ENCODE data around the gene STX2.
"Not testable (repeated sequence)": the region's sequence is repeated elsewhere in the genome, so short reads cannot be mapped to it uniquely, and the experiment has no call there.

The STX2 gene
- 31.5 to 47.8 (median 39.4) reads per million in 4 experiments for total RNA-seq

DNA sequence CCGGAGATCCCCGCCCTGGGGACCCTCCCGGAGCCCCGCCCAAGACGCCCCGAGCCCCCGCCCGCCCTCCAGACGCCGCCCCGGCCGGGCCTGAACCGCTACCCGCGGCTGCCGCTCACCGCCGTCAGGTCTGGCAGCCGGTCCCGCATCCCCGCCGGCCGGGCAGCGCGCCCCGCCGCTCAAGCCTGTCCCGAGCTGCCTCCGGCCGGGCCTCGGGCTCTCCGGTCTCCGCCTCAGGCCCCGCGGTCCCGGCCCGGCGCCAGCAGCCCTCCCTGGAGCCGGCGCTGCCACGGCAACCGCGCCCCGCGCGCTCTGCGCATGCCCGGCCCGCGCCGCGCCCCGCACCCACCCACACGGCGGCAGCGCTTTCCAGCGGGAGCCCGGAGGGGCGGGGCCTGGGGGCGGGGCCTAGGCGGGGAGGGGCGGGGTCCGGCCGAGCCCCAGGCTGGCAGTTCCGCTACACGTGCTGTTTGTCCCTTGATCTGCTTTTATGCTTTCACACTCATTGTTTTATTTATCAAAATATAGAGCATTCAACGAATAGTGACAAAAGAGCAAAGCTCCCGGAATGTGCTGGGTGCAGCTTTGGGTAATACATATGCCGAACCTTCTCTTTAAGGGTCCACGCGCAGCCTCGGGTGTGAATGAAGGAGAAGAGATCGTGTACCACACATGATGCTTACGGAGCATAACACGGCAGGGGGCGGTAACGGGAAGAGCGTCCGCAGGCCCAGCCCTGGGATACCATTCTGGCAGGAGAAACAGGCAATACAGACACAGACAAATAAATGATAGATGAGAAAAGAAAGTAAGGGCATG is at the start of gene STX2:
TSS of gene STX2 (minus strand) at position 300 of the 819 bp plus-strand sequence. CDS start at position 149, 151 bp downstream.
- DNase-seq, result peak; percentile 87

DNA sequence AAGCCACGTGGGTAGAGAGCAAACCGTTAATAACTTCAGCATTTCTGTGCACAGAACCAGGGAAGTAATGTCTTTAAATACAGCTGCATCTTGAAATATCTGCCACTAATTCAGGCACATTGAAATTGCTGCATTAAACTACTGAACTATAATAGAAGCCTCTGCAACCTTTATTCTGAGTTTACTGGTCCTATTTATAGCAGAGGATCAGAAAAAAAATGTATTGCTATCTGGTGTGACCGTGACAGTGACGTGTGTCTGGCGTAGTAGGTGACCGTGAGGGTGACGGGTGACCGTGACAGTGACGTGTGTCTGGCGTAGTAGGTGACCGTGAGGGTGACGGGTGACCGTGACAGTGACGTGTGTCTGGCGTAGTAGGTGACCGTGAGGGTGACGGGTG is 48.1 kb upstream of the STX2 start:
- not testable (repeated sequence) for DNase-seq

DNA sequence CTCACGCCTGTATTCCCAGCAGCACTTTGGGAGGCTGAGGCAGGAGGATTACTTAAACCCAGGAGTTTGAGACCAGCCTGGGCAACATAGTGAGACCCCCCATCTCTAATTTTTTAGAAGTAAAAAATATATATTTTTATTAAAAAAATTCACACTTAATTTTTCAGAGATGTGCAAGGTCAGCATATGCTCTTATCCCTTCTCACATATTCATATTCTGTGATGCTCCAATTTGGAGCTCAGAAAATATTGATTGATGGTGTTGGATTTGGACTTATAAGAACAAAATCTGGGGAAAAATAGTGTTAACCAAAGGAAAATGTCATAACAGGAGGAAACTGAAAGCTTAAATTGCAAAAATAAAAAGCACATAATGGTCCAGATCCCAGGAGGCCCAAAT is 42.5 kb upstream of the STX2 start:
- DNase-seq, result no peak

DNA sequence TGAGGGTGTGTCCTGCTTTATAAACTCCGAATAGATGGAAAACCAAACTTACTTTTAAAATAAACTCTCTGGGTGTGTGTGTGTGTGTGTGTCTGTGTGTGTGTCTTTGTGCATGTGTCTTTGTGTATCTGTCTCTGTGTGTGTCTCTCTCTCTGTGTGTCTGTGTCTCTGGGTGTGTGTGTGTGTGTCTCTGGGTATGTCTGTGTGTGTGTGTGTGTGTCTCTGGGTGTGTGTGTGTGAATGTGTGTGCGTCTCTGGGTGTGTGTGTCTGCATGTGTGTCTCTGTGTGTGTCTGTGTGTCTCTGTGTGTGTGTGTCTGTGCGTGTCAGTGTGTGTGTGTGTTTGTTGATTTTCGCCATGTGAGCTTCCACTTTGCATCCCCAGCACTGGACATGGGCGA is 42.0 kb upstream of the STX2 start:
- no peak for DNase-seq

DNA sequence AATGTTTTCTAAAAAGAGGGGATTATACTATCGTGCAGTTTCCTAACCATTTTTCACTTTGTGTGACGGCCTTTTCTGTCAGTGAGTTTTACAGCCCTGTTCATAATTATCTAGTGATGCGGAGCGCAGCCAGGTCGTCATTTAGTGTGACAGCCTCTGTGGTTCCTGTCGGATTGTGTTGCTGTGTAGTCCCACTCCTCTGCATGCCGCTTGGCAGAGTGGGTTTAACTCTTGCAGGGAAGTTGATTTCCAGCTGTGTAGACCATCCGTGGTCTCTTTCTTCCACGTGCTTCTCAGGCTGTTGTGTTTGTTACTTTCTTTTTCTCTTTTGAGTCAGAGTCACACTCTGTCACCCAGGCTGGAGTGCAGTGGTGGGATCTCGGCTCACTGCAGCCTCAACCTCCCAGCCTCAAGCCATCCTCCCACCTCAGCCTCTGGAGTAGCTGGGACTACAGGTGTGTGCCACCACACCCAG is 41.4 kb upstream of the STX2 start:
- no peak for DNase-seq

DNA sequence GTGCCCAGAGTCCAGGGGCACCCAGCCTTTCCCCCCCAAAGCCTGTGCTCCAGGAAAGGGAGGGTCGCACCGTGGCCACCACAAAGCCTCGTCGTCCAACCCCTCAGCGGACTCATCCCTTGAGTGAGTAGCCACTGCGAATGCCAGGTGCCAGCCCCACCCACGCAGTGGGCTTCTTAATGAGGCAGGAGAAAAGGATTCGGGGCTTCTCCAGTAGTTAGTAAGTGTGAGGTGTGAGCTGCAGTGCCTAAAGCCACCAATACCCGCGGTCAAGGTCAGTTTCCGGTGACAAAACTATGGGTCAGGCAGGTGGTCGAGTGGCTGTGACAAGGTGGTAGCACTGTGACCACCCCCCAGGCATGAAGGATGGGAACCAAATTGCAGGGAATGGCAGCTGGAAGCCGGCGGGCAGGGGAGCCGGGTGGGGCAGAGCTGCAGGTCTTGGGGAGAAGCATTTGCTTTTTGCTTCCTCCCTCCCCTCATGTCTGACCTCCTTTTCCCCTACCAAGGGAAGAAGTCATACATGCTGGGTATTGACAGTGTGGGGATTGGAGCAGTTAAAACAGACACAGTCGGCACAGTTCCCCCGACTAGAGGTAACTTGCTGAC is 40.8 kb upstream of the STX2 start:
- DNase-seq, result no peak

DNA sequence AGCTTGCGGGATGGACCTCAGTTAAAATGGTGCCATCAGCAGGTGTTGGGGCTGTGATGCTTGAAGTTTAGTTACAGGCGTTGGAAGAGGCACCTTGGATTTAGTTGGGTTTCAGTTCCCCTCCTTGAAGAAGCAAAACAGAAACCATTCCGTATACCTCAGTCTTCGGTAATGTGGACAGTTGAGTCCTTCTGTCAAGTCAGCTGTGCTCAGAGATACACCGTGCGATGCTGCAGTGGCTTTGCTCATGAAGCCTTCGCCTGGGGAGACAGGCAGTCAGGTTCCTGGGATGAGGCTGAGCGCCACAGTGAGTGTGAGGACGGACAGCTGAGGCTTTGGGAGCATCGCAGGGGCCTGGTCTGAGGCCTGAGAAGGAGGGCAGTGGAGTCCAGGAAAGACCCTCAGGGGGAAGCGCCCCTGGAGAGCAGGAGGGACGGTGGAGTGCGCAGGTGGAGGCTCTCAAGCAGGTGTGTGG is 40.2 kb upstream of the STX2 start:
- DNase-seq, result no peak

DNA sequence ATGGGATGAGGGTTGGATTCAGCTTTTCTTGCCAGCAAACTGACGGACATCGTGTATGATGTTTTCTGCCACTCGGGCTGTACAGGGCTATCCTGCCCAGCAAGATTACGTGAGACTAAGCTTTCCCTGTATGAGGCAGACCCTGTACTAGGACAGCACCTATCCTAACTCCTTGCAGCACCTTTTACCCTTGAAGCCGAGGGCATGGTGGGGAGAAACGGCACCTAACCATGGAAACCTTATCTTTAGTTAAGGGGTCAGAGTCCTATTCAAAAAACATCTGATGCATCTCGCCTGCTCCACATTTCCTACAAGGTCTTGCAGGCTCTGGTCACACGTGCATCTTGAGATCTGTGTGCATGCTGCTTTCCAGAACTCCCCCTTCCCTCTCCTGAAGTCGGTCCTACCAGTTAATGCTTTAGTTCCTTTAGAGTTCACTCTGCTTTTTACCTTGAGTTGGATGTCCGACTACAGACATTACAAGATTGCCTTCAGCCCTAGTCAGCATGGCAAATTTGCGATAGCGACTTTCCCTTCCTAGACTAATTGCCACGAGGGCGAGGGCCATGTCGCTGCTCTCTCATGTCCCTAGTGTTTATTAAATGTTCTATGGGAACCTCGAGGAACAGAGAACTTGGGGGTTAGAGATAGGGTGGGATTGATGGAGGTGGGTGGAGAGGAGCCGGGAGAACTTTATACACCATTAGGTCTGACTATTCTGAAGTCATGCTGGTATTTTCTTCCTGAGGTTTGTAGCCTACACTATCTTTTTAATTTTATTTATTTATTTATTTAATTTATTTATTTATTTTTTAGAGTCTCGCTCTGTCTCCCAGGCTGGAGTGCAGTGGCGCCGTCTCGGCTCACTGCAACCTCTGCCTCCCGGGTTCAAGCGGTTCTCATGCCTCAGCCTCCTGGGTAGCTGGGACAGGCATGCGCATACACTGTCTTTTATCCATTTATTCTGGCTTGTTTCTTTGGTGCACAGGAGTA is 39.4 kb upstream of the STX2 start:
- DNase-seq, result no peak

DNA sequence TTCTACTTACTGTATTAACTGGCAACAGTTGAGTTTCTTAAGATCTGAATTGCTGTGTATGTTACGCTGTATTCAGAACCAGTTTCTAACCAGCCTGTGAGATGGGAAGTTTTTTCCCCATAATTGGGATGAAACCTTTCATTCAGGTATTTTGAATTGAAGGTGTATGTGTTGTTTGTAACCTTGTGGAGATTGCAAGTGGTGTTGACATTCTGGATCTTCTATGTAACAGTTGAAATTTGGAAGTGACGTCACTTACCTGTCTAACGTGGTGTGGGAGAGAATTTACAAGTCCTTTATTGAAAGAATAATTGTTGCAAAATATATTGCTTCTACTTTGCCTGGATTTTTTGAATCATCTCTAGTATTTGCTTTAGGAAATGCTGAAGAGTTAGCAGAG is 38.3 kb upstream of the STX2 start:
- DNase-seq, result no peak

DNA sequence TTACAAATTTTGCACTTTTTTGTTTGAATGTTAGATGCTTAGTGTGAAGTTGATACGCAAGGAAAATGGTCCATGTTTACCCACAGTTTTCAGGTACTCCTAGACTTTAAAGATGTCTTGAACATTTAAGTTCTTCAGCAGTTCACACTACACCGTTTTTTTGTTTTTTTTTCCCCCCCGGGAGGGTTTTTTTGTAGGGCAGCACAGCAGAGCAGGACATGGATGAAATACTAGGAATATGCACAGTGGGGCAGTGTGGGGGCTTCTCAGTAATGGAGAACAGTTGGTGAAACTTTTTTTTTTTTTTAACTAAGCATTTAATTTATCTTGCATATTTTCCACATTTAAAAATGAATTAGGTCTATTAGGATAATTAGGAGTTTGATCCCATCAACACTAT is 37.7 kb upstream of the STX2 start:
- DNase-seq, result no peak

DNA sequence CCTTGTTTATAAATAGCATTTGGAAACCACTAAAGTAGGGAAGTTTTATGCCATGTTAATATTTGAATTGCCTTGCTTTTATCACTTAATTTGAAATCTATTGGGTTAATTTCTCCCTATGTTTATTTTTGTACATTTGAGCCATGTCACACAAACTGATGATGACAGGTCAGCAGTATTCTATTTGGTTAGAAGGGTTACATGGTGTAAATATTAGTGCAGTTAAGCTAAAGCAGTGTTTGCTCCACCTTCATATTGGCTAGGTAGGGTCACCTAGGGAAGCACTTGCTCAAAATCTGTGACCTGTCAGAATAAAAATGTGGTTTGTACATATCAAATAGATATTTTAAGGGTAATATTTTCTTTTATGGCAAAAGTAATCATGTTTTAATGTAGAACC is 37.2 kb upstream of the STX2 start:
- no peak for DNase-seq

DNA sequence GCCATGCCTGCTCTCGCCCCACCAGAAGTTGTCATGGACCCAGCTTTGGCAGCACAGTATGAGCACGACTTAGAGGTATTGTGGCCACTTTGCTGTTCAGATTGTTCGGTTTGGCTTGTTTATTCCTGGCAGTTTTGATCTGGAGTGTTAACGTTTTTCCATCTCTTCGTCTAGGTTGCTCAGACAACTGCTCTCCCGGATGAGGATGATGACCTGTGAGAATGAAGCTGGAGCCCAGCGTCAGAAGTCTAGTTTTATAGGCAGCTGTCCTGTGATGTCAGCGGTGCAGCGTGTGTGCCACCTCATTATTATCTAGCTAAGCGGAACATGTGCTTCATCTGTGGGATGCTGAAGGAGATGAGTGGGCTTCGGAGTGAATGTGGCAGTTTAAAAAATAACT is 36.7 kb upstream of the STX2 start:
- DNase-seq, result not testable (repeated sequence)

DNA sequence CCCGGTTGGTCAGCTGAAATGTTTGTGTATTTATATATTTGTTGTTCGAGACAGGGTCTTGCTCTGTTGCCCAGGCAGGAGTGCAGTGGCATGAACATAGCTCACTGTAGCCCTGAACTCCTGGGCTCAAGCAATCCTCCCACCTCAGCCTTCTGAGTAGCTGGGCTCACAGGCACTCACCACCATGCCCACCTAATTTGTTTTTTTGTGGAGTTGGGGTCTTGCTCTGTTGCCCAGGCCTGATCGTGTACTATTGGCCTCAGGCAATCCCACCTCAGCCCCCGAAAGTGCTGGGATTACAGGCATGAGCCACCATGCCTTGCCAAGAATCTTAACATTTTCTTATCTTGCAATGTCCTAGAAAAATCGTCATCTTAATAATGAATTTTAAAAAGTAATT is 36.1 kb upstream of the STX2 start:
- no peak for DNase-seq

DNA sequence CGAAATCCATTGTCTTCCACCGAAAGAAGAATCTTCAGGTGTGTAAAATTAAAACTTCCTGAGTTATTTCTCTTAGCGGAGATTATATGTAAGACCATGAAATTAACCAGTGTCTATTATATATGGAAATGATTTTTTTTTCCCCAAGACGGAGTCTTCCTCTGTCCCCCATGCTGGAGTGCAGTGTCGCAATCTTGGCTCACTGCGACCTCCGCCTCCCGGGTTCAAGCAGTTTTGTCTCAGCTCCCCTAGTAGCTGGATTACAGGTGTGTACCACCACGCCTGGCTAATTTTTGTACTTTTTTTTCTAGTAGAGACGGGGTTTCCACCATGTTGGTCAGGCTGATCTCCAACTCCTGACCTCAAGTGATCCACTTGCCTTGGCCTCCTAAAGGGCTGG is 35.6 kb upstream of the STX2 start:
- DNase-seq, result no peak

DNA sequence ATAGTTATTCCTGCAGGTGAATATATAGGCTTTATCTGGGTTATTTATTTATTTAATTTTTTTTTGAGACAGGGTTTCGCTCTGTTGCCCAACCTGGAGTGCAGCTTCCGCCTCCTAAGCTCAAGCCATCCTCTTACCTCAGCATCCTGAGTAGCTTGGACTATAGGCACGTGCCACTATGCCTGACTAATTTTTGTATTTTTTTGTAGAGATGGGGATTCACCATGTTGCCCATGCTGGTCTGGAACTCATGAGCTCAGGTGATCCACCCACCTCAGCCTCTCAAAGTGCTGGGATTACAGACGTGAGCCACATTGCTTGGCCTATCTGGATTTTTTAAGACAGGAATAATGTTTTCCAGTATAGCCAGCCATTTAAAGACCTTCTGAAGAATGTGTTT is 34.8 kb upstream of the STX2 start:
- no peak for DNase-seq

DNA sequence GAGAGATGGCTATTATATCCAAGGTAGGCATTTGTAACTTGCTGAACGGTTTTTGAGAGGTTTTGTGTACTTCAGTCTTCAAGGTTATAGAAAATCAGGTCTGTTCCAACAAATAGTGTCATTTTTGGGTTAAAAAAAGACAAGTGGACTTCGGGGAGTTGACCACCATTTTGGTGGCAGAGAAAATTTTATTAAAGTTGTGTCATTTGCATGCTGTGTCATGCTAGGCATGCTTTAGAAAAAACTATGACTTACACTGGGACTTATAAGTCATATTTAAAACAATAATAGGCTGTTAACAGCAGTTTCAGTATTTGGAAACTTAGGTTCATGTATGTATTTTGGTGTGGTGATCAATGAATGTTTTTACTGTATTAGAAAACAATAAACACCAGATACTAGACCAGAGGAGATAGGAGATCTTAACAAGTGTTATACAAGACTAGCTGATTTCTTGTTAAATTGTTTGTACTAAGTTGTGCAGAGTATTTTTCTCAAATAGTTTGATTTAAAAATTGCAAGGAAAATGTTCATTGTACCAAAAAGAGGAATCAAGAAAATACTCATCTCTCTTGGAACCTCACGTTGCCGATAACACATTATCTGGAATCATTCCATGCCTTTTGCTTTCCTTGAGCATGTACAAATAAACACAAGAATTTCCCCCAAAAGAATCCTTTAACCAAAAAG is 34.2 kb upstream of the STX2 start:
- DNase-seq, result no peak

DNA sequence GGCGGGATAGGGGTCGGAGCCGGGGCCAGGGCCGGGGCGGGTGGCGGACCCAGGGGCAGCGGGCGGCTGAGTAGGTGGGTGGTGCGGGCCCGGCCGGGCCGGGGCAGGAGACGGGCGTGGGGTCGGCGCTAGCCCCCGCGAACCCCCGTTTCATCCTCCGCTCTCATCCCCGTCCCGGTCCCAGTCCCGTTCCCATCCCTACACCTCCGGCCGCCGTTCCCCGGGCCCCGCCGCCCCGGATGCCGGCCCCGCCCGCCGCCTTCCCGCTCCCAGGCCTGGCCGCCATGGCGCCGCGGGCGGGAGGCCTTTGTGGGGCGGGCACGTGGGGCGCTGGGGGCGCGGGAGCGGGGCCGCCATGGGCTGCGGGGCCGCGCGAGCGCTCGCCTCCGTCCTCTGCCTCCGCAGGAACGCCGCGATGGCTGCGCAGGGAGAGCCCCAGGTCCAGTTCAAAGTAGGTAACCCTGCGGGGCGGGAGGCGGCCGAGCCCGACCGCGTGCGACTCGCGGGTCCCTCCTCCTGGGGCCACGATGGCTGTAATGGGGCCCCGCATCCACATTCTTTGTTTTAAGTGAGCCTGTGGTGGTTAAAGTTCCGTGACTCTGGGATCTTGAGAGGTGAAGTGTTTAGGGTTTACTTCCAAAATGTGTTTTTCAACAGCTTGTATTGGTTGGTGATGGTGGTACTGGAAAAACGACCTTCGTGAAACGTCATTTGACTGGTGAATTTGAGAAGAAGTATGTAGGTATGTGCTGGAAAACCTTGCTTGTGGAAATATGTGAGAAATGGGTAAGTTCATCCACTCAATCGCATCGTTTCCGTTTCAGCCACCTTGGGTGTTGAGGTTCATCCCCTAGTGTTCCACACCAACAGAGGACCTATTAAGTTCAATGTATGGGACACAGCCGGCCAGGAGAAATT is 33.4 kb upstream of the STX2 start:
- peak; percentile 32 for DNase-seq

DNA sequence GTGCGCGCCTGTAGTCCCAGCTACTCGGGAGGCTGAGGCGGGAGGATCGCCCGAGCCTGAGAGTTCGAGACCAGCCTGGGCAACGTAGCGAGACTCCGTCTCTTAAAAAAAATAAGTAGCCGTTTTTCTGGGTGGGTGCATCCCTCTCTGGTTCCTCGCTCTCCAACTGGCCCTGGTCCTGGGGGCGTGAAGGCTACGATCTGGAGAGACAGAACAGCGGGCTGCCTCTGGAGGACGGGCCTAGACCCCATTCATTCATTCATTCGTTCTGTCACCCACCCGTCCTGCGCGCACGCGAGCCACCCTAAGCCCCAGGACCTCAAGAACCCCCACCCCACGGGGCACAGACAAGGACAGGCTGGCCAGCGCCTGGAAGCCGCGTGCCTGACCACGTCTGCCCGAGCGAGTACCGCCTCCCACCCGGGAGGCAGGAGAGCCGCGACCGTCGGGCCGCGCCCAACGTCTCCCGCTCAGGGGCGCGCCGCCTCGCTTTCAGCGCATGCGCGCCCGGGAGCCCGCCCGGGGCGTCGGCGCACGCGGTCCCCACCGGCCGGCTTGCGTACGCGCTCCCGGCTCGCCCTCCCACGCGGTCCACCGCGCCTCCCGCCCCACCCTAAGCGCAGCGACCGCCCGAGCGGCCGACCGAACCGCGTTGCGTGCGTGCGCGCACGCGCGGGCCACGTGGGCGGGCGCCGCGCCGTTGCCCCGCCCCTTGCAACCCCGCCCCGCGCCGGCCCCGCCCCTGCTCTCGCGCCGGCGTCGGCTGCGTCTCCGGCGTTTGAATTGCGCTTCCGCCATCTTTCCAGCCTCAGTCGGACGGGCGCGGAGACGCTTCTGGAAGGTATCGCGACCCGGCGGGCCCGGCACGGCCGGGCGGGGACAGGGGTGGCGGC is 32.5 kb upstream of the STX2 start, which contains the start of gene RAN:
TSS of gene RAN (plus strand) at position 781 of the 893 bp plus-strand sequence. CDS start 528 bp downstream, outside the sequence.
- peak; percentile 82 for DNase-seq

DNA sequence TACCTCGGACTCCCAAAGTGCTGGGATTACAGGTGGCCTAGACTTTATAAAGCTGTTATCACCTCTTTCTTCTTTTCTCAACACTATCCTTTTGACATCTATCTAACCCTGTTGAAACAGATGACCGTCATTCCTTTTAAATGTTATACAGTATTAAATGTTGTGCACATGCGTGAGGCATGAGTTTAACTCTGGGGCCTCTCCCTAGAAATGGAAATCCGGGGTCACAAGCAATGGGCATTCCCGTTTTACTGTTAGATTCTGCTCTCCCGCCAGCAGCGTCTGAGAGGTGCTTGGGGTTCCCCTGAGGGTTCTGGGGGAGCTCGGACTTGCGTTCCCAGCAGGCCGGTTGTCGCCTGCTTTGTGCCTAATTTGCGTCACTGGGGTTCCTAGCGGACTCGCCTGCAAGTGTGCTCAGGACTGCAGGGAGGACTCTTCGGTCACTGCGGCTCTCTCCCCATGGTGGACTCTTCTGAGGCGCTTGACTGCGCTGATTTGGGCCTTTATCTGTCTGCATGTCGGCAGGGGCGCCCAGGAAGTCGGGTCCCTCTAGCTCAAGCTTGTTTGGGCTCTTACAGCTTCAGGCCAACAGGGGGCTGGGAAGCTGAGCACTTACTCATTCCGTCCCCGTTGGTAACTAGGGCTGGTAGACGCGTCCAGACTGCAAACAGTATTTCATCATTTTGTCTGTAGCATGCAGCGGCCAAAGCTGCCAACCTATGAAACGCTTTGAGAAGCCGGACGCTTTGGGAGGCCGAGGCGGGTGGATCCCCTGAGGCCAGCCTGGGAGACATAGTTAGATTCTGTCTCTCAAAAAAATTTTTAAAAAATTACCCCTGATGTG is 31.6 kb upstream of the STX2 start:
- DNase-seq, result peak; percentile 41

All from effector CD8-positive, alpha-beta T cell (primary cell).